Stimulated activated CD8-positive, alpha-beta memory T cell treated with anti-CD3 and anti-CD28 coated beads, Interleukin-4, amount 100 ng/mL, for 4 hours (primary cell): ENCODE results near the gene MON2.
"Not testable (repeated sequence)": the region's sequence is repeated elsewhere in the genome, so short reads cannot be mapped to it uniquely, and the experiment has no call there.

Experiments used
- DNase-seq, 2 donors: peaks; one replicate each; pipeline ENCODE4 v3.0.0-alpha.2; 2020; ENCODE audit warnings: low read depth in 2 of 2, low spot score in 1 of 2

MON2 gene

GRCh38 chr12:62543741-62544140 lies 77.1 kb downstream of the MON2 start:
- no peak for DNase-seq

DNA sequence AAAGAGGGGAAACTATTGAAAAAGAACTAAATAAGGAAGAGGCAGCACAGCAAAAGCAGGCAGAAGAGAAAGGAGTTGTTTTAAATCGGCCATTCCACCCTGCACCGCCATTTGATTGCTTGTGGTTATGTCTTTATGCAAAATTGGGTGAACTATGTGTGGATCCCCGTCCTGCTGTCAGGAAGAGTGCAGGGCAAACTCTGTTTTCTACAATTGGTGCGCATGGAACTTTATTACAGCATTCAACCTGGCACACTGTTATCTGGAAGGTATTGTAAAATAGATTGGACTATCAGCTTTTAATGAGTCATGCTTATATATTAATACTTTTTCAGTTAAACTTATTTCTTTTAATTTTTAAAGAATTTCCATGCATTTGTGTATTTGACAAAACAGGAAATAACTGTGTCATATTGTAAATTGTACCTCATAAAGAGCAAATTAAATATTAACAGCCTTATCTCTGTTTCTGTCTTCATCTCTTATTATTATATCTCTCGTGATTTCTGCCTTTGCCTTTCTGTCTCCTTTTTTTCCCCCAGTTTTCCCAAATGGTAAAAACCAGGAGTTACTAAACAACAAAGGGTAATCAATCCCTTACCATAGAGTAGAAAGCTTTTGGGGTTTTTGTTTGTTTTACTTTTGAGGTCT lies 86.4 kb downstream of the MON2 start:
- DNase-seq = no peak

- DNase-seq = not testable (repeated sequence)
Measured at GRCh38 chr12:62559366-62559765, 92.7 kb downstream of the MON2 start.

DNA sequence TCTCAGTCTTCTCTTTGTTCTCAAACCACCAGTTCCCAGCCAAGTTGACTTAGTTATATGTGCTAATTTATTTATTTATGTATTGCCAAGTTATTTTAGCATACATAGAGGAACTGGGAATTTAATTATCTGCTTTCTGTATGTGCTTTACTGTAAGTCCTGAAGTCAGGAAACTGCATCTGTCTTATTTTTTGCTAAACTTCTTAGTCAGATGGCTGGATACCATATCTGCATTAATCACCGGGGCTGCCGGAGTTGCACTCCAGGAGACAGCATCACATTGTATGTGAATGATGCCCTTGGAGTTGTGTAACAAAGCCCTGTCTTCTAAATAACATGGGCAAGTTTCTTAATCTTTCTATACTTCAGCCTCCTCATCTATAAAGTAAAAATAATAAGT lies 96.2 kb downstream of the MON2 start:
- no peak for DNase-seq

DNA sequence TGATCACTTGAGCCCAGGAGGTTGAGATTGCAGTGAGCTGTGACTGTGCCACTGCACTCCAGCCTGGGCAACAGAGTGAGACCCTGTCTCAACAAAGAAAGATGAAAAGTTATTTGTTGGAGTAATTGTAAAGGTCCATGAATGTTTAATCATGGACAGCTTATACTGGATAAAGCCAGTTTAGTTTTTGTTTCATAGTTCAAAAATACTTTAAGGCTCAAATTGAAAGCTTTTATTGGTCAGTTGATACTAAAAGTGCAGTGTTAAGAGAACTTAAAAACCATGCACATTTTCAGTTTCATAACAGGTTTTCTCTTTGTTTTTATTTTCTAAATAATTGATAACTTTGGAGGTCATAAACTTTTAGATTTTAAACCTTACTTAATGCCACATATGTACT lies 108.4 kb downstream of the MON2 start:
- no peak for DNase-seq

- DNase-seq = no peak
Measured at GRCh38 chr12:62576503-62576902, 109.9 kb downstream of the MON2 start.

- DNase-seq = no peak
Measured at GRCh38 chr12:62578726-62579125, 112.1 kb downstream of the MON2 start.

- no peak for DNase-seq
Measured at GRCh38 chr12:62581288-62582064, 114.8 kb downstream of the MON2 start.

GRCh38 chr12:62582065-62582366 lies 115.4 kb downstream of the MON2 start:
- no peak for DNase-seq

DNA sequence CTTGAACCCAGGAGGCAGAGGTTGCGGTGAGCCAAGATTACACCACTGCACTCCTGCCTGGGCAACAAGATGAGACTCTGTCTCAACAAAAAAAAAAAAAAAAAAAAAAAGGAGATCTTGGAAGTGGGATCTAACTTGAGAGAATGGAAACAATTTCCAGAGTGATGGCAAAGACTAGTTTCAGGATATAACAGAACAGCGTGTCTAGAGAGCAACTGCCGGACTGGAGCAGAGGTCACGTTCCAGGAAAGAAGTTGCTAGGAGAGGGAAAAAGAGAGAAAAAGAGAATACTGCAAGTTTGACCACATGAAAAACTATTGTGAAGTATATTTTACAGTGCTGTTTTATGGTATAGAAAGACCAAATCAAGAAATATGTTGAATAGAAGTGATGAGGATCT lies 118.0 kb downstream of the MON2 start:
- DNase-seq = no peak

DNA sequence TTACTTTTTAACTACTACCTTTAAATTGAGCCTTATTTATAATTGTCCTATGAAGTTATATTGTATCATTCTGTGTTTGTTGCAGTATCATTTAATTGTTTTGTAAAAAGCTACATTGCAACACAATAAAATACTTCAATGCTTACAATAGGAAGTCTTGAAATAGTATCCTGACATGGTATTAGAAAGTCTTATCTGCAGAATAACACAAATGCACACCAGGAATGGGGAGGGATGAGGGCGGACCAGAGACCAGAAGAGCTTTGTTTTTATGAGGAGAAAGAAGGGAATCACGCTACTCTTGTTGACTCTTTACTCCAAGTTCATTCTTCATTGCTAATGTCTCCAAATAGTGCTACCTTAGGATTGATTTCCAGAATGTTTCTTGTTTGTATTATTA lies 120.2 kb downstream of the MON2 start:
- DNase-seq = no peak

- no peak for DNase-seq
Measured at GRCh38 chr12:62588916-62589315, 122.3 kb downstream of the MON2 start.

- DNase-seq = no peak
Measured at GRCh38 chr12:62597253-62597652, 130.6 kb downstream of the MON2 start.

GRCh38 chr12:62598846-62599245 lies 132.2 kb downstream of the MON2 start:
- no peak for DNase-seq

GRCh38 chr12:62599854-62600437 lies 133.3 kb downstream of the MON2 start:
- DNase-seq = no peak

DNA sequence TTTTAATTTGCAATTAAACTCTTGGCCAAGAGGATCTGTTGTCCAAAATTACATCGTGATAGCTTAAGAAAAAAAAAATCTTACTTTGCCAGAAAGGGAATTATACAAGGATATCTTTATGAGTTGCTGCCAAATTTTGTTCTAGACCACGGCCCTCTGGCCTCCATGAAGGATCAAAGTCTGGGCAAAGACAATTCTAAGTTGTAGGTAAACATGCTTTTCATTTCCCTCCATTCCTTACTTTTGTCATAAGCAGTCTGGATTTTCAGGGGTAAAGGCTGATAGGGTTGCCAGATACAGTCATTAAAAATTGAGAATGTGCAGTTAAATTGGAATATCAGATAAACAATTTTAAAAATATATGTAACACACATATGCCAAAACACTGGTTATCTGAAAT lies 135.1 kb downstream of the MON2 start:
- no peak for DNase-seq

DNA sequence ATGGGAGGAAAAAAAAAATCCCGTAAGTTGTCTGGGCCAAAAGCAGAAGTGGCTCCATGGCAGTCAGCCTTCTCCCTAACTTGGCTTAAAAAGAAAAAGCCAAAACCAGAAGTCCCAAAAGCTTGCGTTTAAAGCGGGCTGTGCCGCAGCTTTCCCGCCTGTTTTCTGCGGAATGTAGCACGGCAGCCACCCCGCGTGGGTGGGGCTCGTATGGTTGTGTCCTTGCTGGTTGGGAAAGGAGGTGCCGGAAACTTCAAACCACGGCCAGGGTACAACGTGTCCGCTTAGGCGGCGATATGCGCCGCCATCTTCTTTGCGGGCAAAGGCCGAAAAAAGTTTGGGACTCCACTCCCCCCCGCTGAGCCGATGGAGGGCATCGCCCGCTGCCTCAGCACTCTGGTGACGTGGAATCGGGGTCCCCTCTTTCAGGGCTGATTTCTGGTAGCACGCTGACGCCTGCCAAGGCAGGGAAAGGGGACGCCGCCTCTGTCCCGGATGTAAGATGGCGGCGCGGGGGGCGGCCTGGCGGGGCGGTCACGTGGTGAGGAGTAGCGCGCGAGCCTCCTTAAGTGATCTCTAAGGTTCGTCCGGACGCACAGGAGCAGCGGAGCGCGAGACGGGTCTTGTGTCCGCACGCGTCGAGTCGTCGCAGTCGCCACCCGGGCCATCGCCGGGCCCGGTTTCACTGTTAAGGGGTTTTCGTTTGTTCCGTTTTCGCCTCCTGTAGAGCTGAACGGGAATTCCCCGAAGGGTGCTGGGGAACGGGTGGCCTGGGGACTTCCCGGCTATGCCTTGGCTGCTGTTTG lies 135.8 kb downstream of the MON2 start:
- peak; percentile 79 for DNase-seq

- peak; percentile 43 to 62 for DNase-seq
Measured at GRCh38 chr12:62603061-62603810, 136.6 kb downstream of the MON2 start.

GRCh38 chr12:62603811-62604098 lies 137.1 kb downstream of the MON2 start:
- no peak for DNase-seq

DNA sequence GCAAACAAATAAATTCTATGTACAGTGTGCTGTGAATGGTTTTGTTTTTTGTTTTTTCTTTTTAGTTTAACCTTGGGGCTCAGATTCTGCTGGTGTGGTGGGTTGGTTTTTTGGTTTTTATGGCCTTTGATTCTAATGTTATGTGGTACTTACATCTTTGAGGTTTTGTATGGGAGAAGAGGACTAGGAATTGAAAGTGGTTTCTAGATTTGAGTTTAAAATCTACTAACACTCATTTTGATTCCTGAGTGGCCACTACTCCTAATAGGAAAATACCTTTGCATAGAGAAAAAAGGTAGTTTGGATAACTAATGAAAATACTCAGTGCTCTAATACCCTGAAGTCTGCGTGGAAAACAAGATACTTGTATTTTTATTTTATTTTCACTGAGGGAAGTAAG lies 137.7 kb downstream of the MON2 start:
- no peak for DNase-seq

- DNase-seq = no peak
Measured at GRCh38 chr12:62604871-62605270, 138.2 kb downstream of the MON2 start.
